ENCODE results near the gene LCAT. TPM values are rescaled to one million over a fixed set of nuclear protein-coding genes. Genes with fewer than 3 reads are reported as not detected.
A peak's percentile ranks its signal among the peaks of the same experiment; 100 is the strongest.
"Not testable (repeated sequence)": the region's sequence is repeated elsewhere in the genome, so short reads cannot be mapped to it uniquely, and the experiment has no call there.

The LCAT gene
- total RNA-seq, 1 donor from 2014 or later: 15.3 TPM

DNA sequence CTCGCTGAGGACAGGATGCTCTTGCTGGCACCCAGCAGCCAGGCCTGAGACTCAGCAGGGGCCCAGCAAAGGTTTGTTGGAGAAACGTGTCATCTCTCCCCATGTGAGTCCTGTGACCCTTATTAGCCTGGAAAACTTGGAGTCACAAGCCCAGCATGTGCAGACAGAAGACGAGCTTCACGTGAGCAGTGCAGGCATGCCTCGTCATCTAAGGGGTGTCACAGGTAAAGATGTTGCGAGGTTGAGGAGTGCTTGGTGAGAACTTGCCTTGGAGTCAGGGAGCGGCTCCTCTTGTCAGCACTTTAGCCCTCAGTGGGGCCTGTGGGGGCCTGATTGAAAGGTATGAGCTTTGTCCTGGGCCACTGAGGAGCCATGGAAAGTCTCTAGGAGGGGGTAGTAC, 10.1 kb downstream of the LCAT start:
- DNase-seq (ENCODE audit: low read depth): no peak

- DNase-seq (ENCODE audit: low read depth): no peak
Measured at GRCh38 chr16:67932462-67932840, 11.5 kb downstream of the LCAT start.

DNA sequence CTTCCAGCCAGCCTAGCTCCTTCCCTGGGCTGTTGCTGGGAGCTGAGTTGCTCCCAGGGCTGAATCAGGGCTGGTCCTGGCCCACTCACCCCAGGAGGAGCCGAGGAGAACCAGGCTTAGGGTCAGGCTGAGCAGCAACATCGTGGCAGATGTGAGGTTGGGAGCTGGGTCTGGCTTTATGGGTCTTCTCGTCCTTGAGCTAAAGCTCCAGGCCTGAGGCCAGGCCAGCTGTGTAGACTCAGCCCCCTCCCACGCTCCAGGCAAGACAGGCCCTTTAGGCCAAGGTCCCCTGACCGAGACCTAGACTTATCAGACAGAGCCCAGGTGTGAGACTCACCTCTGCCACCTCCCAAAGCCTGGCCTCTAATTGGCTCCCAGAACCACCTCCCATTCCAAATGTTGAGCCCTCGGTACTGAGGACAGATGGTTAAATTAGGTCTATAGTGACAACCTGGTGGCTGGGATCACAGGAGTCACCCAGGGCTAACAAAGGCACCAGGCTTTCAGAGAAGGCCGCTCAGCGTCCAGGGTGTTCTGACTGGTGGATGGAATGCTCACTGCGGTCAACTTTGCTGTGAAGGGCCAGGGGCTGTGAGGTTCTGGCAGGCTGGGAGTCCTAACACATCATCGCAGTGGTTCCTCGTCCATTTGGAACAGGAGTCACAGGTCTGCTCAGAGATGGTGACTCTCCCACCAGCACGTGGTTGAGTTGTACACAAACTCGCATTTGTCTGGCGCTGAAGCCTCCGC, 12.0 kb downstream of the LCAT start, which contains the start of gene CTRL:
Gene CTRL (minus strand): TSS at position 151 of the 750 bp plus-strand sequence. CDS start 10 bp downstream, at position 141.
- DNase-seq (ENCODE audit: low read depth): no peak

- DNase-seq (ENCODE audit: low read depth): no peak
Measured at GRCh38 chr16:67930678-67931211, 13.2 kb downstream of the LCAT start.

DNA sequence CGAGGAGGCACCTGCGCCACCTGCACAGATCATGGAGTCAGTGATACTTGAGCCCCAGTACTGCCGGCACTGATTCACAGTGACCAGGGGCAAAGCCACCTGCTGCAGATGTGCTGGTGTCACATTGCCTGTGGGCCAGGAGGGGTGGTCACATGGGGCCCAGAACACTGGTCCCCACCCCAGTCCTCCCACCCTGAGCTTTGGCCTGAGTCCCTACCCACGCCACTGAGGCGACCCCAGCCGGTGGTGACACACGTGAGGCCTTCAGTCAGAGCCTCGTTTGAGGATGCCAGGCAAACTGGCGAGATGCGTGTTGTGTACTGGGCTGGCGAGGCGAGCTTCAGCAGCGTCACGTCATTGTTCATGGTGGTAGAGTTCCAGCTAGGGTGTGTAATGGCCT, 13.7 kb downstream of the LCAT start:
- no peak for DNase-seq (ENCODE audit: low read depth)

GRCh38 chr16:67928561-67929364, 15.2 kb downstream of the LCAT start:
- DNase-seq (ENCODE audit: low read depth): peak; percentile 66

DNA sequence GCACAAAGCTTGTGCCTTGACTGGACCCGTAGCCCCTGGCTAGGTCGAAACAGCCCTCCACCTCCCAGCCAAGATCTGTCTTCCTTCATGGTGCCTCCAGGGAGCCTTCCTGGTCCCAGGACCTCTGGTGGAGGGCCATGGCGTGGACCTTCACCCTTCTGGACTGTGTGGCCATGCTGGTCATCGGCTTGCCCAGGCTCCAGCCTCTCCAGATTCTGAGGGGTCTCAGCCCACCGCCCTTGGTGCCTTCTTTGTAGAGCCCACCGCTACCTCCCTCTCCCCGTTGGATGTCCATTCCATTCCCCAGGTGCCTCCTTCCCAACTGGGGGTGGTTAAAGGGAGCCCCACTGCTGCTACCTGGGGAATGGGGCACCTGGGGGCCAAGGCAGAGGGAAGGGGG, 15.8 kb downstream of the LCAT start:
- no peak for DNase-seq (ENCODE audit: low read depth)

GRCh38 chr16:67927131-67927941, 16.6 kb downstream of the LCAT start:
- DNase-seq (ENCODE audit: low read depth): no peak

- no peak for DNase-seq (ENCODE audit: low read depth)
Measured at GRCh38 chr16:67926181-67926750, 17.7 kb downstream of the LCAT start.

DNA sequence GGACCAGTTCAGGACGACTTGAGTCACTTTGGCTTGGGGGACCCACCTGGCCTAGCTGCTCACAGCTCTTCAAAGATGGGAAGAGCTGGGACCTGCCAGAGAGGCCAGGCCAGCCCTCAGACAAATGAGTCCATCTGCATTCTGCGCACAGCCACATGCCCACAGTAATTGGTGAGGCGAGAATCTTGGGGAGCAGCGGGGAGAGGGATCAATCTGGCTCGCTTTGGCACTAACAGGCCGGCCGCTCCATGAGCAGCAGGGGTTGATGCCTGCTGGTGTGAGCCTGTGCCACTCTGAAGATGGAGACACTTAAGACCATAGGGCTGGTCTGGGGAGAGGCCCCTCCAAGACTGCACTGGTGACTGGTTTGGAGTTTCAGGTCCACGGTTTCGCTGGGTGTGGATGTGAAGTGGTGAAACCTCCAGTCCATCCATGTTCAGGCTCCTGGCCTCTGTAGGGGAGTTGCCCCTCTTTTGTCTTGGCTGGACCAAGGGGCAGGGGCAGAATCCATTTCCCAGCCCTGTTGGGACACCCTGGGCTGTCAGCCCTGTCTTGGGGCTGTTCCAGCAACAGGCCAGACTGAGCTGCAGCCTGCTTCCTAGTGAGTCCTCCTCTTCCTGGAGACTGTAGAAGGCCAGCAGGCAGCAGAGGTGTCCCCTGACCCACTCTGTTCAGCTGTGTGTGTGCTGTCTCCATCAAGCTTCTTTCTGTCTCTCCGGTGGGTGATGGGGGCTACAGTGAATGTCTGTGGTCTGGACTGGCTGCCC, 19.6 kb downstream of the LCAT start:
- no peak for DNase-seq (ENCODE audit: low read depth)

DNA sequence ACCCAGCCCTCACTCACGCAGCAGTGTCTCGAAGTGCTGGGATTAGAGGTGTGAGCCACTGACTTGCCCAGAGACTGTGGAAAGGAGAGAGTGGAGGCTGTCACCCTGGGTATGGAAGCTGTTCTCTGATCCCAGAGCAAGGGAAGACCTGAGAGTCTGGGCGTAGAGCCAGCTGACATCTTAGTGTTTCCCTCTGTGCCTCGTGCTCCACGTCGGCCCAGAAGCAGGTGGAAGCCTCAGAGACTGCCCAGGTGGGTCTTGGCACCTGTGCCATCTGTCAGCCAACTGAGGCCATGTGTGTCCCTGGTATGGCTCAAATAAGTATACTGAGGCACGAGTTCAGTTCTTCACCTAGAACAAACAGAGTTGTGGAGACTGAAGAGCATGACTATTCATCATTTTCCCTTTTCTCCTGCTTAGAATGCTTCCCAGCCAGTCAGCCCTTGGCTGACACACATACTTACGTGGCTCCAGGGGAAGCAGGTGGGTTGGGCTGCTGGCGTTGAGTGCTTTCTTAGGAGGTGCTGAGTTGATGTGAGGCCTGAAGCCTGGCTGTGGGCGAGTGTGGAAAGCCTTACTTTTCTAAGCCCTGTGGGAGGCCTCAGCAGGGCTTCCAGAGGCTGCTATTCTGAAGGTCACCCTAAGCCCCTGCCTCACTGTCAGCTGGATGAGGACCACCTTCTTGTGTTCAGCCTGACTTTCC, 20.4 kb downstream of the LCAT start:
- no peak for DNase-seq (ENCODE audit: low read depth)

DNA sequence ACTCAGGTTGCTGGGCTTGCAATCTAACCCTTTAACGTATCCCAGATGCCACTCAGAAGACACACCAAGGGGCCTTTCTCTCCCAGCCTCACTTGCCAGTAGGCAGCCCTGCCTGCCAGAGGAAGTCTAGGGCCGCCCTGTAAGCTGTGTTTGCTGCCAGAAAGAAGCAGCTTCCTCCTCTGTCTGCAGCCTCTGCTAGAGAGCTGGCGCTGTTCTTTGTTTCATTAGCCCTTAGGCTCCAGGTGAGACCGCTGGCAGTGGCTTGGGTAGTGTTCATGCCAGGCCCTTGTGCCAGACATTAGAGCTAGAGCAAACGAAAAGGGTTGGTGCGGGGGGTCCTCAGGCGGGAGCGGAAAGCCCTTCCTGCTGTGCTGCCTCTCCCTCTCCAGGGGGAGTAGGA, 21.2 kb downstream of the LCAT start:
- no peak for DNase-seq (ENCODE audit: low read depth)

GRCh38 chr16:67922221-67922620, 21.7 kb downstream of the LCAT start:
- no peak for DNase-seq (ENCODE audit: low read depth)

GRCh38 chr16:67919622-67920221, 24.2 kb downstream of the LCAT start:
- no peak for DNase-seq (ENCODE audit: low read depth)

GRCh38 chr16:67917852-67918236, 26.1 kb downstream of the LCAT start:
- DNase-seq (ENCODE audit: low read depth): peak; percentile 82

DNA sequence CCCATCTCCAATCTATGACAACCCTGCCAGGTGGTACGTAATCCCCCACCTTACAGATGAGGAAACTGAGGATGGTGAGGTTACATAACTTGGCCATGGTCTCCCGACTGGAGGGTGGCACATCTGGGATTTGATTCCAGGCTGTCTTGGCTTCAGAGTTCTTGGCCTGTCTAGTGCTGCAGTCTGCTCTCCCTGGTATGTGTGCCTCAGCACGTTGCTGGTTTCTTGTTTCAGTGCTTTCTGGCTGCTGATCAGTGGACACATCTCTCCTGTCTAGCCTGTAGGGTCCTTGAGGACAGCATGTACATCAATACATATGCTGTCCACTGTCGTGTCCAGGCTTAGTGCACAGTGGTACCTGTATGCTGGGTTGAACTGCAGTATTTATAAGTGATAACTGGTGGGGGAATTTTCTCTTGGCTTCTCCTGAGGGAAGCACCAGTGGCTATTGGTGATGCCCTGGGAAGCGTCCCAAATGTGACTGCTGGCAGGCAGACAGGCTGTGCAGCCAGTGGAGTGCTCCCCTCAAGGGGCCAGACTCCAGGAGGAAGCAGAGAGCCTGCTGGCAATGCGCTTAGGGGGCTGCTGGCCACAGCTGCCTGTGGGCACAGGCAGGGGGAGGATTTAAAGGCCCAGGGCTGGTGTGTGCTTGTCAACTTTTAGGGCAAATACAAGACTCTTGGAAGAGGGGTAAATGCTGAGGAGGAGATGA, 26.6 kb downstream of the LCAT start:
- peak; percentile 75 for DNase-seq (ENCODE audit: low read depth)

GRCh38 chr16:67915831-67916723, 27.8 kb downstream of the LCAT start:
- no peak for DNase-seq (ENCODE audit: low read depth)

DNA sequence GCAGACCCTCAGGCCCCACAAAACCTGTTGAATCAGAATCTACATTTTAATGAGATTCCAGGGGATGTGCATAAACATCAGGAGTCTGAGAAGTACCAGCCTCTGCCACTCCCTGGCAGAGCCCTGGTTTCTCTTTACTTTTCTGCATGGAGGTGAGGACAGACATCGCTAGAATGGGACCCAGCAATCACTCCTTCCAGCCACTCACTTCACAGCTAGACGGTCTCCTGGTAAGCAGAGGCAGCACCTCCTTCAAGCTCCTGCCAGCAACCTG, 28.5 kb downstream of the LCAT start:
- DNase-seq (ENCODE audit: low read depth): not testable (repeated sequence)

Measured in myocyte (in vitro differentiated cells).